HCT116 (cell line): ENCODE measurements around the gene TBC1D2. TPM values are rescaled to one million over a fixed set of nuclear protein-coding genes. Genes with fewer than 3 reads are reported as not detected.

Experiments used
- ATAC-seq: fragments of 200-7000 bp; cut with Tn5 transposase; 2 replicates; pipeline ENCODE4 v1.9.1; 2020; ENCODE audit warnings: mild to moderate bottlenecking, moderate library complexity
- BruUV-seq: library from RNA; stranded (reverse); fragments of 400-500 nt; replicated peaks from 2 replicates; lab custom pipeline; 2021; lab: Mats Ljungman, UMichigan
- CTCF ChIA-PET: fragments of 300-600 bp; sonication (Branson Sonifier 250); formaldehyde crosslinking; loops from one replicate; lab custom pipeline; 2021; ENCODE audit warnings: antibody characterized with exemption; lab: Charles Lee
- POLR2A ChIA-PET: fragments of 300-600, 350-600 bp; sonication (Branson Sonifier 250); formaldehyde crosslinking; loops from one replicate; lab custom pipeline; 2021; ENCODE audit warnings: antibody characterized with exemption; lab: Charles Lee
- RAD21 ChIA-PET, 2 experiments: fragments of 300-600 bp; sonication (Branson Sonifier 250); formaldehyde crosslinking; loops; one replicate each; lab custom pipeline; 2023; ENCODE audit warnings: low total read pairs in 2 of 2; ENCODE audit not compliant: uncharacterized antibody in 2 of 2, unreplicated experiment in 2 of 2, low non-redundant PET in 1 of 2; lab: Charles Lee
- DNase-seq: peaks from one replicate; pipeline ENCODE4 v3.0.0-alpha.2; 2010; ENCODE audit warnings: low read depth, low spot score
- H2AFZ ChIP-seq: fragments of 200-600 bp; shearing (Covaris generic), sonication (generic); 2 replicates; pipeline ENCODE4 v1.6.1; 2017; ENCODE audit warnings: low read depth, mixed run types, mixed read lengths, antibody characterized with exemption, low read length; ENCODE audit not compliant: poor library complexity, severe bottlenecking
- H3K27ac ChIP-seq: 2 replicates; pipeline ENCODE4 v1.5.1; 2012; ENCODE audit warnings: low read depth, low read length
- H3K27me3 ChIP-seq: fragments of 200-600 bp; sonication (generic); 2 replicates; pipeline ENCODE4 v1.6.1; 2016; ENCODE audit warnings: mixed run types, low read length, mixed read lengths; ENCODE audit not compliant: insufficient read depth
- H3K36me3 ChIP-seq, 2 experiments: fragments of 200-500 bp in 1 of 2; fragments of 200-600 bp in 1 of 2; sonication (Bioruptor generic) in 1 of 2; sonication (generic) in 1 of 2; 2 replicates each; pipeline versions ENCODE4 v1.5.1 to v1.6.1; 2014 to 2016; ENCODE audit warnings: low read length in 2 of 2, inconsistent platforms in 1 of 2, mixed read lengths in 1 of 2, mixed run types in 1 of 2; ENCODE audit not compliant: insufficient read depth in 2 of 2, control insufficient read depth in 1 of 2
- H3K4me1 ChIP-seq, 2 experiments: fragments of 200-600 bp in 1 of 2; sonication (generic) in 1 of 2; 2 replicates each; pipeline versions ENCODE4 v1.5.1 to v1.6.1; 2012 to 2017; ENCODE audit warnings: low read length in 2 of 2, inconsistent platforms in 1 of 2, mild to moderate bottlenecking in 1 of 2, mixed read lengths in 1 of 2, mixed run types in 1 of 2, moderate library complexity in 1 of 2; ENCODE audit not compliant: insufficient read depth in 2 of 2, control insufficient read depth in 1 of 2
- H3K4me2 ChIP-seq: fragments of 200-600 bp; sonication (generic); 2 replicates; pipeline ENCODE4 v1.6.1; 2017; ENCODE audit warnings: mixed run types, low read length, mixed read lengths
- H3K4me3 ChIP-seq, 2 experiments: fragments of 200-600 bp in 1 of 2; sonication (generic) in 1 of 2; replicated peaks in 1 of 2; 2 replicates each; pipeline ENCODE4 v1.5.1; 2011 to 2016; ENCODE audit warnings: low read length in 2 of 2, control low read depth in 1 of 2, low read depth in 1 of 2, mild to moderate bottlenecking in 1 of 2, mixed read lengths in 1 of 2, mixed run types in 1 of 2
- H3K79me2 ChIP-seq: fragments of 200-600 bp; sonication (generic); 2 replicates; pipeline ENCODE4 v1.6.1; 2017; ENCODE audit warnings: mild to moderate bottlenecking, mixed run types, low read length, moderate library complexity, mixed read lengths; ENCODE audit not compliant: insufficient read depth
- H3K9ac ChIP-seq: fragments of 200-600 bp; sonication (generic); 2 replicates; pipeline ENCODE4 v1.6.1; 2016; ENCODE audit warnings: low read length, mixed read lengths
- H3K9me2 ChIP-seq: fragments of 200-600 bp; sonication (generic), shearing (Covaris generic); 2 replicates; pipeline ENCODE4 v1.6.1; 2017; ENCODE audit warnings: mixed run types, mild to moderate bottlenecking, moderate library complexity; ENCODE audit not compliant: insufficient read depth
- H3K9me3 ChIP-seq, 2 experiments: fragments of 200-500 bp in 1 of 2; fragments of 200-600 bp in 1 of 2; sonication (Bioruptor generic) in 1 of 2; sonication (generic) in 1 of 2; 2 replicates each; pipeline ENCODE4 v1.6.1; 2014 to 2017; ENCODE audit warnings: low read length in 2 of 2, mixed read lengths in 2 of 2, inconsistent platforms in 1 of 2, low read depth in 1 of 2, mild to moderate bottlenecking in 1 of 2, mixed run types in 1 of 2, moderate library complexity in 1 of 2; ENCODE audit not compliant: control insufficient read depth in 1 of 2, insufficient read depth in 1 of 2
- H4K20me1 ChIP-seq: fragments of 200-600 bp; sonication (generic), shearing (Covaris generic); 2 replicates; pipeline ENCODE4 v1.6.1; 2017; ENCODE audit warnings: mixed run types, mild to moderate bottlenecking, moderate library complexity; ENCODE audit not compliant: insufficient read depth
- CBX3 ChIP-seq: IDR thresholded peaks from 2 replicates; pipeline ENCODE4 v1.6.1; 2012; ENCODE audit warnings: low read depth
- CTCF ChIP-seq, 3 experiments: fragments of 200-600 bp in 1 of 3; sonication (generic) in 1 of 3; IDR thresholded peaks in 2 of 3; conservative IDR thresholded peaks in 1 of 3; 2 replicates each; pipeline ENCODE4 v1.5.1; 2012 to 2017; ENCODE audit warnings: low read depth in 2 of 3, low read length in 2 of 3, antibody characterized with exemption in 1 of 3, borderline replicate concordance in 1 of 3, control low read depth in 1 of 3, mild to moderate bottlenecking in 1 of 3, mixed read lengths in 1 of 3, mixed run types in 1 of 3, moderate library complexity in 1 of 3; ENCODE audit not compliant: insufficient read depth in 1 of 3
- EGR1 ChIP-seq: IDR thresholded peaks from 2 replicates; pipeline ENCODE4 v1.6.1; 2012; ENCODE audit warnings: low read depth
- ELF1 ChIP-seq: IDR thresholded peaks from 2 replicates; pipeline ENCODE4 v1.6.1; 2012; ENCODE audit warnings: low read depth, borderline replicate concordance
- EZH2phosphoT487 ChIP-seq: fragments of 200-600 bp; IDR thresholded peaks from 2 replicates; pipeline ENCODE4 v1.6.1; 2018; ENCODE audit warnings: antibody characterized with exemption, borderline replicate concordance
- FOSL1 ChIP-seq: IDR thresholded peaks from 2 replicates; pipeline ENCODE4 v1.6.1; 2012; ENCODE audit warnings: low read depth
- JUND ChIP-seq: IDR thresholded peaks from 2 replicates; pipeline ENCODE4 v1.6.1; 2012
- SP1 ChIP-seq: IDR thresholded peaks from 2 replicates; pipeline ENCODE4 v1.6.1; 2012; ENCODE audit warnings: low read depth
- SRF ChIP-seq: IDR thresholded peaks from 2 replicates; pipeline ENCODE4 v1.6.1; 2012; ENCODE audit warnings: low read depth
- TCF7L2 ChIP-seq: IDR thresholded peaks from 2 replicates; pipeline ENCODE4 v1.7.0; 2011; ENCODE audit warnings: borderline replicate concordance, inconsistent platforms; ENCODE audit not compliant: insufficient read depth, insufficient read length; ENCODE audit errors: extremely low read depth
- ZFX ChIP-seq: fragments of 450-650 bp; IDR thresholded peaks from 2 replicates; pipeline ENCODE4 v1.6.1; 2017
- intact Hi-C: fragments of 100-400 bp; cut with micrococcal nuclease; formaldehyde crosslinking; loops from 2 replicates; pipeline ENCODE4 v1.10.0; 2022
- total RNA-seq: library from RNA; stranded (reverse); gene quantifications from one replicate; pipeline ENCODE4 v1.2.1, GENCODE V29; 2021; ENCODE audit not compliant: unreplicated experiment

Gene TBC1D2
- total RNA-seq, 1 experiment from 2014 or later, result 9.8 TPM

GRCh38 chr9:98220911-98221310, 34.5 kb downstream of the TBC1D2 start:
- no peak overlapping the region for H3K4me2 ChIP-seq
- H3K4me1 ChIP-seq, result peaks cover 31 to 52% of the 10 kb centered on the region in 2 experiments
- no peak overlapping the region for H3K4me3 ChIP-seq
- H3K9me2 ChIP-seq, result no peaks in the 10 kb centered on the region
- ChIA-PET POLR2A (no interaction called here), CTCF (no interaction called here), RAD21 (no interaction called here)
- no TSS peak for BruUV-seq
- H3K9ac ChIP-seq, result no peak overlapping the region
- DNase-seq, result no peak
- no peaks in the 10 kb centered on the region for H4K20me1 ChIP-seq
- H3K9me3 ChIP-seq, result no peaks in the 10 kb centered on the region
- H3K36me3 ChIP-seq, result peaks cover 0 to 10% of the 10 kb centered on the region in 2 experiments; a peak in 1 of 4 replicates
- H3K27me3 ChIP-seq, result no peaks in the 10 kb centered on the region
- H3K79me2 ChIP-seq, result no peaks in the 10 kb centered on the region
- ATAC-seq, result no peak
- TF ChIP-seq SP1 (no peak), ZFX (no peak), JUND (no peak), ELF1 (no peak), CTCF (IDR thresholded peaks at IDR 0.05 in 2 of 3, conservative IDR thresholded peaks at IDR 0.05 in 1 of 3; ENCODE audit: borderline replicate concordance in 1 of 3, insufficient read depth in 1 of 3, low read depth in 2 of 3, low read length in 2 of 3) (no peak), CBX3 (no peak), EGR1 (no peak), EZH2phosphoT487 (no peak), TCF7L2 (no peak), SRF (no peak), FOSL1 (no peak)
- intact Hi-C loops, result no loop called here
- H3K27ac ChIP-seq, result no peak overlapping the region; the same call in 1 of the 2 replicates
- no peak overlapping the region for H2AFZ ChIP-seq
